ENCODE measurements around the gene CLCN3.

The CLCN3 gene

GRCh38 chr4:169628579-169628978, 8.2 kb downstream of the CLCN3 start:
- no CpG with 5 or more reads among the region's 2 CpGs for WGBS (ENCODE audit: insufficient coverage, insufficient read length)
- no peak overlapping the region for H3K27ac ChIP-seq (ENCODE audit: low read length)
- DNase-seq (ENCODE audit: low read depth, low spot score) = no peak

GRCh38 chr4:169630069-169630468, 9.7 kb downstream of the CLCN3 start:
- no peaks in the 10 kb centered on the region for H3K9me3 ChIP-seq (ENCODE audit: control insufficient read depth, insufficient read depth, low read length)
- H3K27me3 ChIP-seq (ENCODE audit: control insufficient read depth, insufficient read depth, low read length) = no peaks in the 10 kb centered on the region
- H3K4me3 ChIP-seq (ENCODE audit: low read length) = no peak overlapping the region
- DNase-seq (ENCODE audit: low read depth, low spot score) = no peak
- whole genome bisulfite sequencing (ENCODE audit: insufficient coverage, insufficient read length) = no CpG with 5 or more reads among the region's 3 CpGs
- no peak overlapping the region for H3K27ac ChIP-seq (ENCODE audit: low read length)
- no peaks in the 10 kb centered on the region for H3K4me1 ChIP-seq (ENCODE audit: control insufficient read depth, insufficient read depth, low read length)
- no peaks in the 10 kb centered on the region for H3K36me3 ChIP-seq (ENCODE audit: control insufficient read depth, insufficient read depth, low read length)

More at GRCh38 chr4:169628579-169628978, 8.2 kb downstream of the CLCN3 start:
- Histone ChIP-seq H3K4me3 (ENCODE audit: low read length) (no peak overlapping the region), H3K4me1 (ENCODE audit: control insufficient read depth, insufficient read depth, low read length) (no peaks in the 10 kb centered on the region), H3K9me3 (ENCODE audit: control insufficient read depth, insufficient read depth, low read length) (no peaks in the 10 kb centered on the region), H3K36me3 (ENCODE audit: control insufficient read depth, insufficient read depth, low read length) (no peaks in the 10 kb centered on the region), H3K27me3 (ENCODE audit: control insufficient read depth, insufficient read depth, low read length) (no peaks in the 10 kb centered on the region)

GRCh38 chr4:169632896-169633295, 12.5 kb downstream of the CLCN3 start:
- no peaks in the 10 kb centered on the region for H3K36me3 ChIP-seq (ENCODE audit: control insufficient read depth, insufficient read depth, low read length)
- no peak overlapping the region for H3K4me3 ChIP-seq (ENCODE audit: low read length)
- no peaks in the 10 kb centered on the region for H3K9me3 ChIP-seq (ENCODE audit: control insufficient read depth, insufficient read depth, low read length)
- H3K27ac ChIP-seq (ENCODE audit: low read length) = no peak overlapping the region
- H3K27me3 ChIP-seq (ENCODE audit: control insufficient read depth, insufficient read depth, low read length) = no peaks in the 10 kb centered on the region
- WGBS (ENCODE audit: insufficient coverage, insufficient read length) = no CpG with 5 or more reads among the region's 11 CpGs
- no peak for DNase-seq (ENCODE audit: low read depth, low spot score)
- no peaks in the 10 kb centered on the region for H3K4me1 ChIP-seq (ENCODE audit: control insufficient read depth, insufficient read depth, low read length)

- no CpG with 5 or more reads among the region's 1 CpG for WGBS (ENCODE audit: insufficient coverage, insufficient read length)
- H3K4me1 ChIP-seq (ENCODE audit: control insufficient read depth, insufficient read depth, low read length) = no peaks in the 10 kb centered on the region
- H3K27ac ChIP-seq (ENCODE audit: low read length) = no peak overlapping the region
- H3K9me3 ChIP-seq (ENCODE audit: control insufficient read depth, insufficient read depth, low read length) = no peaks in the 10 kb centered on the region
- no peak for DNase-seq (ENCODE audit: low read depth, low spot score)
- H3K36me3 ChIP-seq (ENCODE audit: control insufficient read depth, insufficient read depth, low read length) = no peaks in the 10 kb centered on the region
- no peak overlapping the region for H3K4me3 ChIP-seq (ENCODE audit: low read length)
- H3K27me3 ChIP-seq (ENCODE audit: control insufficient read depth, insufficient read depth, low read length) = no peaks in the 10 kb centered on the region
Observed at GRCh38 chr4:169634975-169635374, 14.6 kb downstream of the CLCN3 start.

- no peaks in the 10 kb centered on the region for H3K36me3 ChIP-seq (ENCODE audit: control insufficient read depth, insufficient read depth, low read length)
- no peak overlapping the region for H3K4me3 ChIP-seq (ENCODE audit: low read length)
- H3K4me1 ChIP-seq (ENCODE audit: control insufficient read depth, insufficient read depth, low read length) = no peaks in the 10 kb centered on the region
- no peak for DNase-seq (ENCODE audit: low read depth, low spot score)
- no peak overlapping the region for H3K27ac ChIP-seq (ENCODE audit: low read length)
- no peaks in the 10 kb centered on the region for H3K27me3 ChIP-seq (ENCODE audit: control insufficient read depth, insufficient read depth, low read length)
- H3K9me3 ChIP-seq (ENCODE audit: control insufficient read depth, insufficient read depth, low read length) = no peaks in the 10 kb centered on the region
Observed at GRCh38 chr4:169640261-169640870, 20.0 kb downstream of the CLCN3 start.

- Histone ChIP-seq H3K27me3 (ENCODE audit: control insufficient read depth, insufficient read depth, low read length) (no peaks in the 10 kb centered on the region), H3K4me1 (ENCODE audit: control insufficient read depth, insufficient read depth, low read length) (no peaks in the 10 kb centered on the region), H3K9me3 (ENCODE audit: control insufficient read depth, insufficient read depth, low read length) (no peaks in the 10 kb centered on the region), H3K27ac (ENCODE audit: low read length) (no peak overlapping the region), H3K36me3 (ENCODE audit: control insufficient read depth, insufficient read depth, low read length) (no peaks in the 10 kb centered on the region), H3K4me3 (ENCODE audit: low read length) (no peak overlapping the region)
- DNase-seq (ENCODE audit: low read depth, low spot score) = no peak
- WGBS (ENCODE audit: insufficient coverage, insufficient read length) = no CpG with 5 or more reads among the region's 7 CpGs
Observed at GRCh38 chr4:169644802-169645201, 24.4 kb downstream of the CLCN3 start.

- no peaks in the 10 kb centered on the region for H3K27me3 ChIP-seq (ENCODE audit: control insufficient read depth, insufficient read depth, low read length)
- no peaks in the 10 kb centered on the region for H3K4me1 ChIP-seq (ENCODE audit: control insufficient read depth, insufficient read depth, low read length)
- no CpG with 5 or more reads among the region's 1 CpG for WGBS (ENCODE audit: insufficient coverage, insufficient read length)
- H3K36me3 ChIP-seq (ENCODE audit: control insufficient read depth, insufficient read depth, low read length) = no peaks in the 10 kb centered on the region
- H3K27ac ChIP-seq (ENCODE audit: low read length) = no peak overlapping the region
- no peak for DNase-seq (ENCODE audit: low read depth, low spot score)
- no peaks in the 10 kb centered on the region for H3K9me3 ChIP-seq (ENCODE audit: control insufficient read depth, insufficient read depth, low read length)
- H3K4me3 ChIP-seq (ENCODE audit: low read length) = no peak overlapping the region
Observed at GRCh38 chr4:169645627-169646026, 25.2 kb downstream of the CLCN3 start.

- DNase-seq (ENCODE audit: low read depth, low spot score) = no peak
- no CpG with 5 or more reads among the region's 7 CpGs for WGBS (ENCODE audit: insufficient coverage, insufficient read length)
- H3K27me3 ChIP-seq (ENCODE audit: control insufficient read depth, insufficient read depth, low read length) = no peaks in the 10 kb centered on the region
- H3K9me3 ChIP-seq (ENCODE audit: control insufficient read depth, insufficient read depth, low read length) = no peaks in the 10 kb centered on the region
- no peak overlapping the region for H3K27ac ChIP-seq (ENCODE audit: low read length)
- no peak overlapping the region for H3K4me3 ChIP-seq (ENCODE audit: low read length)
- no peaks in the 10 kb centered on the region for H3K36me3 ChIP-seq (ENCODE audit: control insufficient read depth, insufficient read depth, low read length)
- H3K4me1 ChIP-seq (ENCODE audit: control insufficient read depth, insufficient read depth, low read length) = no peaks in the 10 kb centered on the region
Observed at GRCh38 chr4:169649545-169650226, 29.3 kb downstream of the CLCN3 start.

GRCh38 chr4:169650227-169650936, 30.0 kb downstream of the CLCN3 start:
- DNase-seq (ENCODE audit: low read depth, low spot score) = no peak
- no CpG with 5 or more reads among the region's 3 CpGs for WGBS (ENCODE audit: insufficient coverage, insufficient read length)
- Histone ChIP-seq H3K36me3 (ENCODE audit: control insufficient read depth, insufficient read depth, low read length) (no peaks in the 10 kb centered on the region), H3K27ac (ENCODE audit: low read length) (no peak overlapping the region), H3K9me3 (ENCODE audit: control insufficient read depth, insufficient read depth, low read length) (no peaks in the 10 kb centered on the region), H3K4me1 (ENCODE audit: control insufficient read depth, insufficient read depth, low read length) (no peaks in the 10 kb centered on the region), H3K27me3 (ENCODE audit: control insufficient read depth, insufficient read depth, low read length) (no peaks in the 10 kb centered on the region), H3K4me3 (ENCODE audit: low read length) (no peak overlapping the region)

- Histone ChIP-seq H3K4me1 (ENCODE audit: control insufficient read depth, insufficient read depth, low read length) (no peaks in the 10 kb centered on the region), H3K36me3 (ENCODE audit: control insufficient read depth, insufficient read depth, low read length) (no peaks in the 10 kb centered on the region), H3K4me3 (ENCODE audit: low read length) (no peak overlapping the region), H3K9me3 (ENCODE audit: control insufficient read depth, insufficient read depth, low read length) (no peaks in the 10 kb centered on the region), H3K27me3 (ENCODE audit: control insufficient read depth, insufficient read depth, low read length) (no peaks in the 10 kb centered on the region), H3K27ac (ENCODE audit: low read length) (no peak overlapping the region)
- DNase-seq (ENCODE audit: low read depth, low spot score) = no peak
Observed at GRCh38 chr4:169652535-169652934, 32.2 kb downstream of the CLCN3 start.

All from iPS DF 6.9 (cell line).